ENCODE data around the gene EVA1B. TPM values are rescaled to one million over a fixed set of nuclear protein-coding genes. Genes with fewer than 3 reads are reported as not detected.
A peak's percentile ranks its signal among the peaks of the same experiment; 100 is the strongest.

The EVA1B gene
- total RNA-seq, 1 donor from 2014 or later: 1.5 TPM

GRCh38 chr1:36301220-36301619 is 22.2 kb downstream of the EVA1B start:
- Mint-ChIP-seq H3K9me3 (ENCODE audit: unreplicated experiment) (peaks cover 5% of the 10 kb centered on the region), H3K27ac (ENCODE audit: unreplicated experiment) (peak overlapping the region; percentile 81), H3K27me3 (ENCODE audit: unreplicated experiment) (peaks cover 2% of the 10 kb centered on the region), H3K4me3 (ENCODE audit: unreplicated experiment) (peak overlapping the region; percentile 43), H3K4me1 (ENCODE audit: low read depth, unreplicated experiment) (peaks cover 10% of the 10 kb centered on the region), H3K36me3 (ENCODE audit: unreplicated experiment) (peaks cover 3% of the 10 kb centered on the region)
- no peak for DNase-seq
- no peak for TF ChIP-seq CTCF (IDR thresholded peaks at IDR 0.05; ENCODE audit: partially characterized antibody, unreplicated experiment)

DNA sequence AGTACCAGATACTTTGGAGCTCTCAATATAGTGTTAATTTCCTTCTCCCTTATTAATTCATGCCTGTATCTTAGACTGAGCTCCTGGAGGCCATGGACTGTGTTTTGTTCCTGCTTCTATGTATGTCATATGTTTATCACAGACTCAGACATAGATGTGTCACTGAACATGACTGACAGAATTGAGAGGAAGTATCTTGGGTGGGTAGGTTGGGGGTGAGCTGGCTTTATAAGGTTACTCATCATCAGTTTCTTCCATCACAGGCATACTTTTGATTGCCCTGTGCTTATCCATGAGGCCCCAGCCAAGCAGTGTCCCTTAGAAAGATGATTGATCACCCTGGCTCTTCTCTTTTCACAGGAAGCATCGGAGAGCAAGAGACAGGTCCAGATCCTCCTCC is 22.9 kb downstream of the EVA1B start:
- Mint-ChIP-seq H3K4me3 (ENCODE audit: unreplicated experiment) (no peak overlapping the region), H3K4me1 (ENCODE audit: low read depth, unreplicated experiment) (peaks cover 10% of the 10 kb centered on the region), H3K36me3 (ENCODE audit: unreplicated experiment) (peaks cover 3% of the 10 kb centered on the region), H3K27me3 (ENCODE audit: unreplicated experiment) (peaks cover 2% of the 10 kb centered on the region), H3K27ac (ENCODE audit: unreplicated experiment) (peak overlapping the region; percentile 19), H3K9me3 (ENCODE audit: unreplicated experiment) (peaks cover 5% of the 10 kb centered on the region)
- TF ChIP-seq CTCF (IDR thresholded peaks at IDR 0.05; ENCODE audit: partially characterized antibody, unreplicated experiment): no peak
- DNase-seq: no peak

DNA sequence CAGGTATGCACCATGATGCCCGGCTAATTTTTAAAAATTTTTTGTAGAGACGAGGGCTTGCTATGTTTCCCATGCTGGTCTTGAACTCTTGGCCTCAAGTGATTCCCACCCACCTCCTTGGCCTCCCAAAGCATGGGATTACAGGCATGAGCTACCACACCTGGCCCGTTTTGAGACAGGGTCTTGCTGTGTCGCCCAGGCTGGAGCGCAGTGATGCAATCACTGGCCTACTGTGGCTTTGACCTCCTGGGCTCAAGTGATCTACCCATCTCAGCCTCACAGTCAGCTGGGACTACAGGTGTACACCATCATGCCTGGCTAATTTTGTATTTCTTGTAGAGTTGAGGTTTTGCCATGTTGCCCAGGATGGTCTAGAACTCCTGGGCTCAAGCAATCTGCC is 24.8 kb downstream of the EVA1B start:
- Mint-ChIP-seq H3K4me3 (ENCODE audit: unreplicated experiment) (no peak overlapping the region), H3K27ac (ENCODE audit: unreplicated experiment) (no peak overlapping the region), H3K9me3 (ENCODE audit: unreplicated experiment) (peaks cover 5% of the 10 kb centered on the region), H3K4me1 (ENCODE audit: low read depth, unreplicated experiment) (peaks cover 10% of the 10 kb centered on the region), H3K36me3 (ENCODE audit: unreplicated experiment) (peaks cover 3% of the 10 kb centered on the region), H3K27me3 (ENCODE audit: unreplicated experiment) (no peaks in the 10 kb centered on the region)
- TF ChIP-seq CTCF (IDR thresholded peaks at IDR 0.05; ENCODE audit: partially characterized antibody, unreplicated experiment): no peak
- no peak for DNase-seq

- Mint-ChIP-seq H3K9me3 (ENCODE audit: unreplicated experiment) (peaks cover 3% of the 10 kb centered on the region), H3K27ac (ENCODE audit: unreplicated experiment) (no peak overlapping the region), H3K27me3 (ENCODE audit: unreplicated experiment) (peaks cover 1% of the 10 kb centered on the region), H3K36me3 (ENCODE audit: unreplicated experiment) (no peaks in the 10 kb centered on the region), H3K4me3 (ENCODE audit: unreplicated experiment) (no peak overlapping the region), H3K4me1 (ENCODE audit: low read depth, unreplicated experiment) (peaks cover 8% of the 10 kb centered on the region)
- TF ChIP-seq CTCF (IDR thresholded peaks at IDR 0.05; ENCODE audit: partially characterized antibody, unreplicated experiment): no peak
- DNase-seq: no peak
Observed at GRCh38 chr1:36297062-36297461, 26.4 kb downstream of the EVA1B start.

GRCh38 chr1:36295390-36295789 is 28.1 kb downstream of the EVA1B start:
- Mint-ChIP-seq H3K9me3 (ENCODE audit: unreplicated experiment) (no peaks in the 10 kb centered on the region), H3K27me3 (ENCODE audit: unreplicated experiment) (peaks cover 1% of the 10 kb centered on the region), H3K27ac (ENCODE audit: unreplicated experiment) (no peak overlapping the region), H3K36me3 (ENCODE audit: unreplicated experiment) (no peaks in the 10 kb centered on the region), H3K4me3 (ENCODE audit: unreplicated experiment) (no peak overlapping the region), H3K4me1 (ENCODE audit: low read depth, unreplicated experiment) (peaks cover 9% of the 10 kb centered on the region)
- no peak for TF ChIP-seq CTCF (IDR thresholded peaks at IDR 0.05; ENCODE audit: partially characterized antibody, unreplicated experiment)
- DNase-seq: no peak

Measured in glutamatergic neuron (in vitro differentiated cells).